Measurements from ENCODE around the gene PYHIN1.

PYHIN1 gene

DNA sequence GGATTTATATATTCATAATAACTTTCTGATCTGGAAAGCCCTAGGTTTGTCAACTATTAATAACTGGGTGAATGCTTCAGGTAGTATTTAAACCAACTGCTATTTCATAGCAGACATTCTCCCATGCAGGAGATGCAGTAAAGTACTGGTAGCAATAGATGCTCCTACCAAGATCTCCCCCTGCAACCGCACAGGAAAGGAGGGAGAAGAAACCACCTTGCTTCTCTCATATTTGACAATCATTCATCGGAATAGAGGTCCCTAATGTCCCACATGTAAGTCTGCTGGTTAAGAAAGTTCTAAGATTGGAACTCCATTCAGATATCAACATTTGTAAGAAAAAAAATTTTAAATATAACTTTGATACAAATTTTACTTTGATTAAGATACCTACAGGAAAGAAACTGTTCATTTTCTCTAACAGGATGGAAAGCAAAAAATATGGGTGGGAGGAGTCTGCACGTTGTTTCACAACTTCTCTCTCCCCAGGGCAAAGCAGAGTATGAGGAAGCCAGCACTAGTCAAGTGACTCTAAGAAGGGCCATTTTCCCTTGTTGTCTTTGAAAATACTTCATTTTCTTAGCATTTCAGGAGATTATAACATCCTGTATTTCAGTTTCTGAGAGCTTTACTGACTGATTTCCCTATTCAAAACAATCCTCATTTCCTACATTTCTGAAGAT lies at the start of gene PYHIN1:
Gene PYHIN1 (plus strand): TSS at position 498 of the 683 bp plus-strand sequence. CDS start 5,359 bp downstream, outside the sequence.
- H3K27me3 ChIP-seq (ENCODE audit: control insufficient read depth, insufficient read depth, low read length): no peaks in the 10 kb centered on the region
- H3K4me1 ChIP-seq (ENCODE audit: control insufficient read depth, insufficient read depth, low read length): no peaks in the 10 kb centered on the region
- H3K36me3 ChIP-seq (ENCODE audit: control insufficient read depth, insufficient read depth, low read length): no peaks in the 10 kb centered on the region
- H3K4me3 ChIP-seq (ENCODE audit: low read depth, low read length): no peak within 1 kb of the TSS
- no peak within 1 kb of the TSS for H3K27ac ChIP-seq (ENCODE audit: low read depth, low read length)
- no peak within 1 kb of the TSS for H3K9ac ChIP-seq (ENCODE audit: low read depth, low read length)
- H3K9me3 ChIP-seq (ENCODE audit: control insufficient read depth, insufficient read depth, low read length): peaks cover 10% of the 10 kb centered on the region; the same call in 1 of the 2 replicates

DNA sequence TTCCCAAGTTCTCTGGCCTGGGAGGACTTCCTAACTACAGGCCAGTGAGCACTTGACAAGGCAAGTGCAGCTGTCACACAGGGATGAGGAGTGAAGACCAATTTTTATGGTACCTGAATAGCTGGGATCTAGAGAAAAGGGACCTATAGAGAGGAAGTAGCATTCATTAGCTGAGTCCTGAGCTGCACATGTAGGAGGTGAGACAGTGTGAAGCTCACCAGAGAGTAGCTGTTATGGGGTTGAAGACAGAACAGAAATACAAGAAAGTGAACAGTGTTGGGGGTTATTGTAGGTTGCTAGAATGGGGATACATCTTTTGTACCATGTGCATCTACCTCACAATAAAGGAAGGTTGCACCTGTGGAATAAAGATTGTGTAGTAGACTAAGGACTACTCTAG lies 37.7 kb upstream of the PYHIN1 start:
- H3K4me3 ChIP-seq (ENCODE audit: low read depth, low read length): no peak overlapping the region
- no peaks in the 10 kb centered on the region for H3K27me3 ChIP-seq (ENCODE audit: control insufficient read depth, insufficient read depth, low read length)
- H3K9me3 ChIP-seq (ENCODE audit: control insufficient read depth, insufficient read depth, low read length): no peaks in the 10 kb centered on the region
- no peak overlapping the region for H3K9ac ChIP-seq (ENCODE audit: low read depth, low read length)
- no peaks in the 10 kb centered on the region for H3K36me3 ChIP-seq (ENCODE audit: control insufficient read depth, insufficient read depth, low read length)
- H3K4me1 ChIP-seq (ENCODE audit: control insufficient read depth, insufficient read depth, low read length): no peaks in the 10 kb centered on the region
- H3K27ac ChIP-seq (ENCODE audit: low read depth, low read length): no peak overlapping the region

DNA sequence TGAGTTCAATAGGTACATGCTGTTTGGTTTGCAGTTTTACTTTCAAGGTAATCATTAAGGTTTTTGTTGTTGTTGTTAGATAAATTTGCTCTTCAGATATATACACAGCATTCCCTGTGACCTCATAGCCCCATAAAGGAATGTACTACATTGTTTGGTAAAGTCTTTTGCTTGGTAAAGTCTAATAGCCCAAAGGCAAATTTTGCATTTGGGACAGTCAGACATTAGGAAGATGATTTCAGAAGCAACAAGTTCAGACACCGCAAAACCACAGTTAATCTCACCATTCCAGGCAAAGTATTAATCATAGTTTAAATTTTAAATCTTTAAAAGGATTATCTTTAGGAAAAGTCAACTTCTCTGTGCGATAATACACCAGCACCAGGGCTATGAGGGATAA lies 32.6 kb upstream of the PYHIN1 start:
- H3K27ac ChIP-seq (ENCODE audit: low read depth, low read length): no peak overlapping the region
- H3K36me3 ChIP-seq (ENCODE audit: control insufficient read depth, insufficient read depth, low read length): no peaks in the 10 kb centered on the region
- H3K9ac ChIP-seq (ENCODE audit: low read depth, low read length): no peak overlapping the region
- no peaks in the 10 kb centered on the region for H3K4me1 ChIP-seq (ENCODE audit: control insufficient read depth, insufficient read depth, low read length)
- H3K4me3 ChIP-seq (ENCODE audit: low read depth, low read length): no peak overlapping the region
- no peaks in the 10 kb centered on the region for H3K27me3 ChIP-seq (ENCODE audit: control insufficient read depth, insufficient read depth, low read length)
- H3K9me3 ChIP-seq (ENCODE audit: control insufficient read depth, insufficient read depth, low read length): no peaks in the 10 kb centered on the region

DNA sequence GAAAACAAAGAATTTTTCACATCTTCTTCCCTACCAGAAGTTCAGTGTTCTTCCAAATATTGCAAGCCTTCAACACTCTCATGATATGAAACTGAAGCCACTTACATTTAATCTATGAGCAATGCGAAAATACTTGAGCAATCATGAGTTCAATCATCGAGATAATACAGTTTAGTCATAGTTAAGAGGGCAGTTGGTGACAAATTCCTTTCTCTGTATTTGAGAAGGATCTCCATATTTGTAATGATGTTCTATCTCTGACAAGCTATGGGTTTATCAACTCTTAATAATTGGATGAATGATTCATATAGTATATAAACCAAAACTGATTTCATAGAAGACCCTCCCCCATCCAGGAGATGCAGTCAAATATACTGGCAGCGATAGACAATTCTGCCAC lies 29.7 kb upstream of the PYHIN1 start:
- H3K27ac ChIP-seq (ENCODE audit: low read depth, low read length): no peak overlapping the region
- H3K27me3 ChIP-seq (ENCODE audit: control insufficient read depth, insufficient read depth, low read length): no peaks in the 10 kb centered on the region
- H3K9ac ChIP-seq (ENCODE audit: low read depth, low read length): no peak overlapping the region
- no peaks in the 10 kb centered on the region for H3K4me1 ChIP-seq (ENCODE audit: control insufficient read depth, insufficient read depth, low read length)
- H3K4me3 ChIP-seq (ENCODE audit: low read depth, low read length): no peak overlapping the region
- H3K9me3 ChIP-seq (ENCODE audit: control insufficient read depth, insufficient read depth, low read length): no peaks in the 10 kb centered on the region
- H3K36me3 ChIP-seq (ENCODE audit: control insufficient read depth, insufficient read depth, low read length): no peaks in the 10 kb centered on the region

DNA sequence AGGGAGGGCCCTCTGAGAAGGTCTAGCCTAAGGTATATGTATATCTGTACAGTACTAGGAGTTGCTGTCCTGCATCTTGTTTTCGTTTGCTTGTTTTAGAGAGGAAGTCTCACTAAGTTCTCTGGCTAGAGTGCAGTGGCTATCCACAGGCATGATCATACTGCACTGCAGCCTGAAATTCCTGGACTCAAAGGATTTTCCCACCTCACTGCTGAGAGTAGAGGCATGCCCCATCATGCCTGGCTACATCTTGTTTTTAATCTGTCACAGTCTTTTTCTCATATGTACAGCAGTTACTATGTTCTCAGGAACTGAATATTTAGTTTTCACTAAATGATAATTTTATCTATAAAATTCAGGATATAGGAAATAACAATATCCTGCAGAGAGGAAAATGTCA lies 15.3 kb upstream of the PYHIN1 start:
- no peak overlapping the region for H3K4me3 ChIP-seq (ENCODE audit: low read depth, low read length)
- no peaks in the 10 kb centered on the region for H3K36me3 ChIP-seq (ENCODE audit: control insufficient read depth, insufficient read depth, low read length)
- H3K4me1 ChIP-seq (ENCODE audit: control insufficient read depth, insufficient read depth, low read length): no peaks in the 10 kb centered on the region
- peaks cover 10% of the 10 kb centered on the region for H3K9me3 ChIP-seq (ENCODE audit: control insufficient read depth, insufficient read depth, low read length)
- no peak overlapping the region for H3K9ac ChIP-seq (ENCODE audit: low read depth, low read length)
- H3K27ac ChIP-seq (ENCODE audit: low read depth, low read length): no peak overlapping the region
- H3K27me3 ChIP-seq (ENCODE audit: control insufficient read depth, insufficient read depth, low read length): no peaks in the 10 kb centered on the region

DNA sequence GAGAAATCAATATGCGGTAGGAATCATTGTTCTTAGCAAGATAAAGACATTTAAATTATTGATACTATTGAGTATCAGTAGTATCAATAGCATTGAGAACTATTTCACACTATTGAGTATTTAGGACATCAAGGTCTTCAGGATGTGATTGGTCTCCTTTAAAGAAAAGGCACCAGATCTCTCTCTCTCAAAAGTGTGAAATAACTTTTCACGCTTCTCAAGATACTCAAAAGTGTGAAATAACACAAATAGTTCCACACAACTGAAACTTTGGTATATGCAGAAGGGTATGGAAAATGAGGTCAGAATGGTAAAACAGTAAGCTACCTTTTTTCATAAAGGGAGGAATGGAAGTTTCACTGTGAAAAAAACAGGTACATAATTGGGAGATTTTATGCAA lies 6.7 kb upstream of the PYHIN1 start:
- Histone ChIP-seq H3K27ac (ENCODE audit: low read depth, low read length) (no peak overlapping the region), H3K9ac (ENCODE audit: low read depth, low read length) (no peak overlapping the region), H3K27me3 (ENCODE audit: control insufficient read depth, insufficient read depth, low read length) (no peaks in the 10 kb centered on the region), H3K4me1 (ENCODE audit: control insufficient read depth, insufficient read depth, low read length) (no peaks in the 10 kb centered on the region), H3K4me3 (ENCODE audit: low read depth, low read length) (no peak overlapping the region), H3K9me3 (ENCODE audit: control insufficient read depth, insufficient read depth, low read length) (peaks cover 25% of the 10 kb centered on the region), H3K36me3 (ENCODE audit: control insufficient read depth, insufficient read depth, low read length) (no peaks in the 10 kb centered on the region)

DNA sequence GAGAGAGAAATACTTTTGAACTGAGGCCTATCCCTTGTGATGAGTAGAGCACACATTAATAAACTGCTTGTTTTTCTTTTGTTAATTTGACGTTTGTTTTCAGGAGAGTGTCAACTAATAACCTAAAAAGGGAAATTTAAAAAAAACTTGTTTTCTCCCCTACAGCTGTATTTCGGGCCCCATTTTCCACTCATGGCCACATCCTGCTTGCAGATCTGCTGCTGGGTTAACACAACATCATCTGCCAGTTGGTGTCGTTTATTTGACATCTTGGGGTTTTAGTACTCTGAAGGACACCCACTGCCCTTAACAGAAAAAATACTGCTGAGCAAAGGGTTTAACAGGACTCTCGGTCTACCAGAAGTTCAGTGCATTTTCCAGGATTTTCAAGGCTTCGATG lies 848 bp upstream of the PYHIN1 start:
- H3K27me3 ChIP-seq (ENCODE audit: control insufficient read depth, insufficient read depth, low read length): no peaks in the 10 kb centered on the region
- no peak overlapping the region for H3K9ac ChIP-seq (ENCODE audit: low read depth, low read length)
- H3K9me3 ChIP-seq (ENCODE audit: control insufficient read depth, insufficient read depth, low read length): peaks cover 10% of the 10 kb centered on the region; the same call in 1 of the 2 replicates
- H3K36me3 ChIP-seq (ENCODE audit: control insufficient read depth, insufficient read depth, low read length): no peaks in the 10 kb centered on the region
- no peaks in the 10 kb centered on the region for H3K4me1 ChIP-seq (ENCODE audit: control insufficient read depth, insufficient read depth, low read length)
- no peak overlapping the region for H3K27ac ChIP-seq (ENCODE audit: low read depth, low read length)
- no peak overlapping the region for H3K4me3 ChIP-seq (ENCODE audit: low read depth, low read length)

DNA sequence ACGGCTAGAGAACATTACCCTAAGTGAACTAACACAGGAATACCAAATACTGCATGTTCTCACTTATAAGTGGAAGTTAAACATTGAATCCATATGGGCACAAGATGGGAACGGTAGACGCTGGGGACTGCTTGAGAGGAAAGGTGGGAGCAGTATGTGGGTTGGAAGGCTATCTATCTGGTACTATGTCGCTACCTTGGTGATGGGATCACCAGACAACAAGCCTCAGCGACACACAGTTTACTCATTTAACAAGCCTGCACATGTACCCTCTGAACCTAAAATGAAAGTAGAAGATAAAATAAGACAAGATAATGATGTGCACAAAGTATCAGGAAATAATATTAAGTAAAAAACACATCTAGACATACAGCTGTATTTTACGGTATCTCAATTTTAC lies 819 bp downstream of the PYHIN1 start:
- Histone ChIP-seq H3K27me3 (ENCODE audit: control insufficient read depth, insufficient read depth, low read length) (no peaks in the 10 kb centered on the region), H3K9me3 (ENCODE audit: control insufficient read depth, insufficient read depth, low read length) (peaks cover 6% of the 10 kb centered on the region; the same call in 1 of the 2 replicates), H3K9ac (ENCODE audit: low read depth, low read length) (no peak overlapping the region), H3K36me3 (ENCODE audit: control insufficient read depth, insufficient read depth, low read length) (no peaks in the 10 kb centered on the region), H3K27ac (ENCODE audit: low read depth, low read length) (no peak overlapping the region), H3K4me1 (ENCODE audit: control insufficient read depth, insufficient read depth, low read length) (no peaks in the 10 kb centered on the region), H3K4me3 (ENCODE audit: low read depth, low read length) (no peak overlapping the region)

DNA sequence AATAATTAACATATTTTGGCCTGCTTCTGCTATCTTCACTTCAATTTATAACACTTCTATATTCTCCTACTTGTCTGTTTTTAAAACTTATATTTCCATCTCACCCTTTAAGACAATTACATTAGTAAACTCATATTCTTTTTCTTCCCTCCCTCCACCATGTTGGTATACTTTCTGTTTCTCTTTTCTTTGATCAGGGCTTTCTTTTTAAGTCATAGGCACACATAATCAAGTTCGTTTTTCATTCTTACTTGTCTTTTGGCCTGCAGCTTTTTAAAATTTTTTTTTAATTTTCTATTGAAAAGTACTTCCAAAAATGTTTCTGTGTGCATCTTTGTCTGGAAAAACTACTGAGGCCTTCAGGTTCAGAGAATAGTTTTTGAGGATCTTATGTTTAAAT lies 2.3 kb downstream of the PYHIN1 start:
- H3K9ac ChIP-seq (ENCODE audit: low read depth, low read length): no peak overlapping the region
- no peak overlapping the region for H3K4me3 ChIP-seq (ENCODE audit: low read depth, low read length)
- no peaks in the 10 kb centered on the region for H3K4me1 ChIP-seq (ENCODE audit: control insufficient read depth, insufficient read depth, low read length)
- H3K27ac ChIP-seq (ENCODE audit: low read depth, low read length): no peak overlapping the region
- no peaks in the 10 kb centered on the region for H3K9me3 ChIP-seq (ENCODE audit: control insufficient read depth, insufficient read depth, low read length)
- H3K36me3 ChIP-seq (ENCODE audit: control insufficient read depth, insufficient read depth, low read length): no peaks in the 10 kb centered on the region
- H3K27me3 ChIP-seq (ENCODE audit: control insufficient read depth, insufficient read depth, low read length): no peaks in the 10 kb centered on the region

DNA sequence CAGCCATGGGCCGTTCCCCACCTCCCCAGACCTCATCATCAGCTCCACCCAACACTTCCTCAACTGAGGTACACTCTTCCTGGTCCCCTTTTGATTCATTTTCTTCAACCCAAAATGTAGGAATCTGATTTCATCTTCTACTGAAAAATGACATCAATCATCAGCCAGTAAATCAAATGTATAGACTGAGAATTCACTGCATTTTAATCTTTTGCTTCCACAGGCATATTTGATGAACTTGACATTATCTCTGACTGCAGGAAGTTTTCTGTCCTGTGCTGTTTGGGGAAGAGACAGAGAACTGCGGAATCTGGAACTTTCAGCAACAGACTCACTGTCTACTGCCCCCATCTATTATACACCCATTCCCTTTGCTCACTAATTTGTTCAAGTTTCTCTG lies 7.8 kb downstream of the PYHIN1 start:
- Histone ChIP-seq H3K27me3 (ENCODE audit: control insufficient read depth, insufficient read depth, low read length) (no peaks in the 10 kb centered on the region), H3K9ac (ENCODE audit: low read depth, low read length) (no peak overlapping the region), H3K4me3 (ENCODE audit: low read depth, low read length) (no peak overlapping the region), H3K27ac (ENCODE audit: low read depth, low read length) (no peak overlapping the region), H3K36me3 (ENCODE audit: control insufficient read depth, insufficient read depth, low read length) (no peaks in the 10 kb centered on the region), H3K9me3 (ENCODE audit: control insufficient read depth, insufficient read depth, low read length) (no peaks in the 10 kb centered on the region), H3K4me1 (ENCODE audit: control insufficient read depth, insufficient read depth, low read length) (no peaks in the 10 kb centered on the region)

DNA sequence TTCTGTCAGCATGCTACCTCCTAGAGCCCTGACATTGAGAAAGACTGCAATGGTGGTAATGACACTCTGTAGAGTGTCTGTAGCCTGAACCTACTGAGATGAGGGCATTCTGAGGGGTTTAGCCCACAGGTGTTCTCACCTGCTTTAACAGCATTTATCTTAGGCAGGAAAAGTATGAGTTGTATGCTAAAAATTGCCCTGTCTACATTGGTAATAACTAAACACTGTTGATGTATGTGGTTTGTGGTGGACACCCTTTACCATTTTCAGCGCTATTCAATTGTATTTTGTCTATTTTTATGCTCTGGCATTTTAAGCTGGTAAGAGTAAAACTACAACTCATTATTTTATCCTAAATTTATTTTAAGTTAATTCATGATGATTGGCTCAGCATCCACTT lies 10.0 kb downstream of the PYHIN1 start:
- no peaks in the 10 kb centered on the region for H3K4me1 ChIP-seq (ENCODE audit: control insufficient read depth, insufficient read depth, low read length)
- no peaks in the 10 kb centered on the region for H3K36me3 ChIP-seq (ENCODE audit: control insufficient read depth, insufficient read depth, low read length)
- H3K9me3 ChIP-seq (ENCODE audit: control insufficient read depth, insufficient read depth, low read length): no peaks in the 10 kb centered on the region
- H3K27me3 ChIP-seq (ENCODE audit: control insufficient read depth, insufficient read depth, low read length): no peaks in the 10 kb centered on the region
- no peak overlapping the region for H3K9ac ChIP-seq (ENCODE audit: low read depth, low read length)
- no peak overlapping the region for H3K27ac ChIP-seq (ENCODE audit: low read depth, low read length)
- H3K4me3 ChIP-seq (ENCODE audit: low read depth, low read length): no peak overlapping the region

Measured in HUES48 (cell line).